ENCODE data around the gene CAMKK2.
"Not testable (repeated sequence)": the region's sequence is repeated elsewhere in the genome, so short reads cannot be mapped to it uniquely, and the experiment has no call there.

DNA sequence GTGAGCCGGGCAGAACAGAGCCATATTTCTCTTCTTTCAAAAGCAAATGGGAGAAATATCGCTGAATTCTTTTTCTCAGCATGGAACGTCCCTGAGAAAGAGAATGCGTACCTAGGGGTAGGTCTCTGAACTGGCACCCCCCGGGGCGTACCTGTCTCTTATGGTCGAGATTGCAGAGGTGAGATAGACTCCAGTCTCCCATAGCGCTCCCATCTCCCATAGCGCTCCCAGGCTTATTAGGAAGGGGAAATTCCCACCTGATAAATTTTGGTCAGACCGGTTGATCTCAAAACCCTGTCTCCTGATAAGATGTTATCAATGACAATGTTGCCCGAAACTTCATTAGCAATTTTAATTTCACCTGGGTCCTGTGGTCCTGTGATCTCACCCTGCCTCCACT is 16.0 kb downstream of the CAMKK2 start:
- TF ChIP-seq, protein P1, sequence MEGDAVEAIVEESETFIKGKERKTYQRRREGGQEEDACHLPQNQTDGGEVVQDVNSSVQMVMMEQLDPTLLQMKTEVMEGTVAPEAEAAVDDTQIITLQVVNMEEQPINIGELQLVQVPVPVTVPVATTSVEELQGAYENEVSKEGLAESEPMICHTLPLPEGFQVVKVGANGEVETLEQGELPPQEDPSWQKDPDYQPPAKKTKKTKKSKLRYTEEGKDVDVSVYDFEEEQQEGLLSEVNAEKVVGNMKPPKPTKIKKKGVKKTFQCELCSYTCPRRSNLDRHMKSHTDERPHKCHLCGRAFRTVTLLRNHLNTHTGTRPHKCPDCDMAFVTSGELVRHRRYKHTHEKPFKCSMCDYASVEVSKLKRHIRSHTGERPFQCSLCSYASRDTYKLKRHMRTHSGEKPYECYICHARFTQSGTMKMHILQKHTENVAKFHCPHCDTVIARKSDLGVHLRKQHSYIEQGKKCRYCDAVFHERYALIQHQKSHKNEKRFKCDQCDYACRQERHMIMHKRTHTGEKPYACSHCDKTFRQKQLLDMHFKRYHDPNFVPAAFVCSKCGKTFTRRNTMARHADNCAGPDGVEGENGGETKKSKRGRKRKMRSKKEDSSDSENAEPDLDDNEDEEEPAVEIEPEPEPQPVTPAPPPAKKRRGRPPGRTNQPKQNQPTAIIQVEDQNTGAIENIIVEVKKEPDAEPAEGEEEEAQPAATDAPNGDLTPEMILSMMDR (conservative IDR thresholded peaks at IDR 0.05; ENCODE audit: low read depth, low read length) = not testable (repeated sequence)
- not testable (repeated sequence) for TF ChIP-seq FOS (IDR thresholded peaks at IDR 0.05; ENCODE audit: low read depth, low read length); POLR2A (IDR thresholded peaks at IDR 0.05; ENCODE audit: low read depth, low read length); RAD21 (IDR thresholded peaks at IDR 0.05; ENCODE audit: low read length); RFX5 (IDR thresholded peaks at IDR 0.05; ENCODE audit: low read depth, low read length); MAFK (IDR thresholded peaks at IDR 0.05; ENCODE audit: low read depth, low read length); MXI1 (IDR thresholded peaks at IDR 0.05; ENCODE audit: borderline replicate concordance, low read depth, low read length); SMC3 (IDR thresholded peaks at IDR 0.05; ENCODE audit: low read depth, low read length); MAZ (IDR thresholded peaks at IDR 0.05; ENCODE audit: borderline replicate concordance, low read depth, low read length); CEBPB (IDR thresholded peaks at IDR 0.05; ENCODE audit: low read depth, low read length); CHD1 (IDR thresholded peaks at IDR 0.05; ENCODE audit: low read depth, low read length); RCOR1 (IDR thresholded peaks at IDR 0.05; ENCODE audit: insufficient replicate concordance, low read length)
- TF ChIP-seq, protein P2, sequence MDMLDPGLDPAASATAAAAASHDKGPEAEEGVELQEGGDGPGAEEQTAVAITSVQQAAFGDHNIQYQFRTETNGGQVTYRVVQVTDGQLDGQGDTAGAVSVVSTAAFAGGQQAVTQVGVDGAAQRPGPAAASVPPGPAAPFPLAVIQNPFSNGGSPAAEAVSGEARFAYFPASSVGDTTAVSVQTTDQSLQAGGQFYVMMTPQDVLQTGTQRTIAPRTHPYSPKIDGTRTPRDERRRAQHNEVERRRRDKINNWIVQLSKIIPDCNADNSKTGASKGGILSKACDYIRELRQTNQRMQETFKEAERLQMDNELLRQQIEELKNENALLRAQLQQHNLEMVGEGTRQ (IDR thresholded peaks at IDR 0.05; ENCODE audit: low read depth, low read length) = not testable (repeated sequence)
- TF ChIP-seq, protein P3, sequence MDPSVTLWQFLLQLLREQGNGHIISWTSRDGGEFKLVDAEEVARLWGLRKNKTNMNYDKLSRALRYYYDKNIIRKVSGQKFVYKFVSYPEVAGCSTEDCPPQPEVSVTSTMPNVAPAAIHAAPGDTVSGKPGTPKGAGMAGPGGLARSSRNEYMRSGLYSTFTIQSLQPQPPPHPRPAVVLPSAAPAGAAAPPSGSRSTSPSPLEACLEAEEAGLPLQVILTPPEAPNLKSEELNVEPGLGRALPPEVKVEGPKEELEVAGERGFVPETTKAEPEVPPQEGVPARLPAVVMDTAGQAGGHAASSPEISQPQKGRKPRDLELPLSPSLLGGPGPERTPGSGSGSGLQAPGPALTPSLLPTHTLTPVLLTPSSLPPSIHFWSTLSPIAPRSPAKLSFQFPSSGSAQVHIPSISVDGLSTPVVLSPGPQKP (IDR thresholded peaks at IDR 0.05; ENCODE audit: borderline replicate concordance, low read depth, low read length) = not testable (repeated sequence)
